IPS-18a (cell line): ENCODE data around the gene ANAPC1.
"Not testable (repeated sequence)": the region's sequence is repeated elsewhere in the genome, so short reads cannot be mapped to it uniquely, and the experiment has no call there.

Experiments used
- H3K27ac ChIP-seq: one replicate; pipeline ENCODE4 v1.5.1; 2013; ENCODE audit warnings: low read length
- H3K27me3 ChIP-seq: one replicate; pipeline ENCODE4 v1.6.1; 2013; ENCODE audit warnings: mild to moderate bottlenecking, low read length; ENCODE audit not compliant: control insufficient read depth, insufficient read depth
- H3K36me3 ChIP-seq: one replicate; pipeline ENCODE4 v1.6.1; 2013; ENCODE audit warnings: low read depth, low read length; ENCODE audit not compliant: control insufficient read depth
- H3K4me1 ChIP-seq: one replicate; pipeline ENCODE4 v1.6.1; 2013; ENCODE audit warnings: low read depth, low read length; ENCODE audit not compliant: control insufficient read depth
- H3K4me3 ChIP-seq: one replicate; pipeline ENCODE4 v1.5.1; 2013; ENCODE audit warnings: low read length
- H3K9ac ChIP-seq: one replicate; pipeline ENCODE4 v1.6.1; 2013; ENCODE audit warnings: mild to moderate bottlenecking, low read length, moderate library complexity
- H3K9me3 ChIP-seq: one replicate; pipeline ENCODE4 v1.6.1; 2013; ENCODE audit warnings: low read depth, low read length; ENCODE audit not compliant: control insufficient read depth

Gene ANAPC1

GRCh38 chr2:111744751-111745150 is 139.2 kb downstream of the ANAPC1 start:
- not testable (repeated sequence) for H3K9me3 ChIP-seq, H3K4me1 ChIP-seq, H3K27ac ChIP-seq, H3K9ac ChIP-seq, H3K4me3 ChIP-seq, H3K36me3 ChIP-seq, H3K27me3 ChIP-seq

DNA sequence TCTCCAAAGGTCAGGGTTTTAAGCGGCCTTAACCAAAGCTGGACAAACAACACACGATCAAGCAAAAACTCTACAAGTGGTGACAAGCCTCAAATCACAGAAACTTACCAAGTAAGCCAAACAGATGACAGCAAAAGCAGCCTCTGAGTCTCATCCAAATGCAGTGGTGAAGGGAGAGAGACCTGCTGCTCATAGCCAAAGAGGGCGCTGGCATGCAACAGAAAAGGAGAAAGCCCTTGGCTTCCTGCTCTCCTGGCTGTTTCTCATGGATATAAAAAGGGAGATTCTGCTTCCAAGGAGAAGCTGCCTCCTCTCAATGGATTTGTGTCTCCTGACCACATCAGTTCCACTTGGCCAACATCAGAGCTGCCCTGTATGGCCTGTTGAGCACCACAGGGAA is 142.5 kb downstream of the ANAPC1 start:
- not testable (repeated sequence) for H3K9me3 ChIP-seq, H3K27me3 ChIP-seq, H3K36me3 ChIP-seq, H3K4me3 ChIP-seq, H3K9ac ChIP-seq, H3K4me1 ChIP-seq, H3K27ac ChIP-seq

DNA sequence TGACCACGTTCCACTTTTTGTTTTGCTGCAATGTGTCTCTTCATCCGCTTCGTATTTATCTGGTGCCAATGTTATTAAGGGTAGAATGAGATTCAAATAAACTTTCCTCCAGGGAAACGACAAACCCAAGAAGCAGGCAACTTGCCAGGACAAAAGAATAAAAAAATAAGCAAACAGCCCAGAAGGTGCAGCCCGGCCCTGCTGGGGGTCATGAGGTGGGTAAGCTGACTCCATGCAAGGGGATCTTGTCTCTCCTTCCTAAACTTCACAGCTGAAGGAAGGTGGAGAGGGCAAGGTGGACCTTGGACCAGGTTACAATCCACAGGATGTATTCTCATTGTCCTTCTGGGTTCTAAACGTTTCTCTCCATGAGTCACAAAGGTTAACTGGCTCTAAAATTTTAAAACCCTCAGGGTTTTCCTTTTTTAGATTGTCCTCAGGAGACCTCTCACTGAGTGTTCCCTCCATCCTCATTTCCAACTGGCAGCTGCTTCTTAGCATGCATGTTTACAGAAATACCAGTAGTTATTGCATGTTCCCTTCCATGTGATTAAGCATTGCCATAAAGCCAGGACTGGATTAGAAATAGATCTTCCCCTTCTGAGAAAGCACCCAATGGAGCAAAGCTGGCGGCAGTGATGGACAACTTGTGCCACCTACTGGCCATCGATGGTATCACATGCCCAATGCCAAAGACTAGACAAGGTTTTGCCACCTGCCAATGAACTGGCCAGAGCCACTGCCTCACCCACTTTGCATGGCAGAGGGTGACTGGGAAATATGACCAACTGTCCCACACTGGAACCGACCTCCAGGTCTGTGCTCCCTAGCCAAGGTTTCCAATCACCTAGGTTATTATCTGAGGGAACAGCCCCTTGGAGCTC is 147.9 kb downstream of the ANAPC1 start:
- H3K27me3 ChIP-seq, H3K4me3 ChIP-seq, H3K36me3 ChIP-seq, H3K9me3 ChIP-seq, H3K9ac ChIP-seq, H3K4me1 ChIP-seq, H3K27ac ChIP-seq: not testable (repeated sequence)

- H3K4me1 ChIP-seq, H3K9me3 ChIP-seq, H3K27me3 ChIP-seq, H3K9ac ChIP-seq, H3K27ac ChIP-seq, H3K36me3 ChIP-seq, H3K4me3 ChIP-seq: not testable (repeated sequence)
Observed at GRCh38 chr2:111735420-111735819, 148.6 kb downstream of the ANAPC1 start.

- H3K9ac ChIP-seq, H3K27ac ChIP-seq, H3K27me3 ChIP-seq, H3K36me3 ChIP-seq, H3K9me3 ChIP-seq, H3K4me1 ChIP-seq, H3K4me3 ChIP-seq: not testable (repeated sequence)
Observed at GRCh38 chr2:111729812-111730458, 154.1 kb downstream of the ANAPC1 start.

DNA sequence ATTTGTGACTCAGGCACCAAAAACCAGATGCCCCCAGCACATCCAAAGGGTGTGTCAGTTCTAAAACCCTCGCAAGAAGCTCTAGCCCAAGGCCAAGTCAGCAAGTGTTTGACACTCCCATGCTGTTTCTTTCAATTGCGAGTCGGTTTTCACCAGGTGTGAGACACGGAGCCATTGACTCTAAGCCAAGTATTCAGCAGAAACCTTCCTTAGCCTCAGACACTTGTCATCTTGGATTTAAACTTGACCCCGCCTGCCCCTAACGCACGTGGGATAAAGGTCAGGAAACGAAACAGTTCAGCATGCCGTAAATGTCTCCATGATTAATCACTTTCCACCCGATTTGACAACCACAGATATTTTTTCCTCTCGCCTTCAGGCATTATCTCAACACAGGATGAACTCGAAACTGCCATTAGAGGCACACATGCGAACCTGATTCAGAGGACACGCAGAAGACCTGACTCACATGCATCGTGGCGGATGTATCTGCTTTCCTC is 156.3 kb downstream of the ANAPC1 start:
- not testable (repeated sequence) for H3K4me1 ChIP-seq, H3K27me3 ChIP-seq, H3K9ac ChIP-seq, H3K4me3 ChIP-seq, H3K27ac ChIP-seq, H3K36me3 ChIP-seq, H3K9me3 ChIP-seq

GRCh38 chr2:111725742-111726141 is 158.3 kb downstream of the ANAPC1 start:
- not testable (repeated sequence) for H3K27me3 ChIP-seq, H3K9ac ChIP-seq, H3K4me1 ChIP-seq, H3K36me3 ChIP-seq, H3K27ac ChIP-seq, H3K4me3 ChIP-seq, H3K9me3 ChIP-seq

DNA sequence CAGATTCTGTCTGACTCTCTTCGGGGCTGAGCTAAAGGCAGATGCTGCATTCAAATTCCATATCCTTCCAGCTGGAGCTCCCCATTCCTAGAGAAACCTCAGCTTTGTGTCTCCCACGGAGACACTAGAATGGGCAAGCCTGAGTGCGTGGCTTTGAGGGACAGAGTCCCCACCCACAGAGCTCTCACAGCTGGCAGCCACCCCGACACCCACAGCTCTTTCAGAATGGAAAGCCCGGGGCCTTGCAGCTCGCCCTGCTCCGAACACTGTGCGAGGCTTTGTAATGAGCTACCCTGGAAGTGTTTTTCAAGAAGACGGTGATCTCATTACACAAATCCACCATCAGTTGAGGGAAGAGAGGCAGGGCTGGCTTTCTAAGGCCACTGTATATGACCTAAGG is 164.4 kb downstream of the ANAPC1 start:
- not testable (repeated sequence) for H3K4me3 ChIP-seq, H3K9ac ChIP-seq, H3K4me1 ChIP-seq, H3K36me3 ChIP-seq, H3K27me3 ChIP-seq, H3K27ac ChIP-seq, H3K9me3 ChIP-seq
